SK-N-SH (cell line): ENCODE measurements around the gene MRM2. TPM values are rescaled to one million over a fixed set of nuclear protein-coding genes. Genes with fewer than 3 reads are reported as not detected.

Source experiments
- CTCF ChIA-PET: fragments of 300-600, 350-600 bp; formaldehyde crosslinking; extraction: SDS; loops from one replicate; lab custom pipeline; 2021; lab: Yijun Ruan, JAX
- POLR2A ChIA-PET: fragments of 350-600 bp; sonication (Branson Sonifier 250); formaldehyde crosslinking; extraction: SDS; loops from one replicate; lab custom pipeline; 2020; ENCODE audit warnings: antibody characterized with exemption, inconsistent platforms; lab: Yijun Ruan, JAX
- DNase-seq: peaks from one replicate; pipeline ENCODE4 v3.0.0; 2012
- H2AFZ ChIP-seq: fragments of 200-600 bp; sonication (generic); 2 replicates; pipeline ENCODE4 v1.8.1; 2016; ENCODE audit warnings: antibody characterized with exemption, mild to moderate bottlenecking, low read depth
- H3F3A ChIP-seq: fragments of 200-600 bp; sonication (generic); replicated peaks from 2 replicates; pipeline ENCODE3; 2016; ENCODE audit warnings: antibody characterized with exemption, mild to moderate bottlenecking; ENCODE audit not compliant: insufficient read depth
- H3K27ac ChIP-seq, 2 experiments: fragments of 200-500 bp in 1 of 2; fragments of 200-600 bp in 1 of 2; sonication (Bioruptor generic) in 1 of 2; sonication (generic), shearing (Covaris generic) in 1 of 2; 2 replicates each; pipeline versions ENCODE4 v1.5.1 to v1.6.1; 2014 to 2016; ENCODE audit warnings: low read depth in 2 of 2, inconsistent platforms in 1 of 2, low read length in 1 of 2, mild to moderate bottlenecking in 1 of 2, mixed read lengths in 1 of 2
- H3K27me3 ChIP-seq: fragments of 200-600 bp; sonication (generic), shearing (Covaris generic); 2 replicates; pipeline ENCODE4 v1.6.1; 2016; ENCODE audit warnings: mixed run types; ENCODE audit not compliant: insufficient read depth
- H3K36me3 ChIP-seq, 2 experiments: fragments of 200-500 bp in 1 of 2; fragments of 200-600 bp in 1 of 2; sonication (Bioruptor generic) in 1 of 2; sonication (generic) in 1 of 2; replicated peaks in 1 of 2; 2 replicates each; pipeline versions ENCODE3 to v1.5.1; 2014 to 2016; ENCODE audit warnings: low read length in 1 of 2, mild to moderate bottlenecking in 1 of 2; ENCODE audit not compliant: insufficient read depth in 2 of 2, control insufficient read depth in 1 of 2
- H3K4me1 ChIP-seq, 2 experiments: fragments of 200-500 bp in 1 of 2; fragments of 200-600 bp in 1 of 2; sonication (Bioruptor generic) in 1 of 2; sonication (generic), shearing (Covaris generic) in 1 of 2; 2 replicates each; pipeline versions ENCODE4 v1.5.1 to v1.6.1; 2014 to 2016; ENCODE audit warnings: low read depth in 1 of 2, low read length in 1 of 2, mixed run types in 1 of 2; ENCODE audit not compliant: insufficient read depth in 2 of 2, control insufficient read depth in 1 of 2
- H3K4me2 ChIP-seq: fragments of 200-600 bp; sonication (generic), shearing (Covaris generic); 2 replicates; pipeline ENCODE4 v1.6.1; 2017; ENCODE audit warnings: mixed run types
- H3K4me3 ChIP-seq, 2 experiments: fragments of 200-500 bp in 1 of 2; fragments of 200-600 bp in 1 of 2; sonication (Bioruptor generic) in 1 of 2; sonication (generic), shearing (Covaris generic) in 1 of 2; 2 replicates each; pipeline versions ENCODE4 v1.5.1 to v1.8.1; 2014 to 2016; ENCODE audit warnings: low read depth in 2 of 2, inconsistent platforms in 1 of 2, low read length in 1 of 2, mild to moderate bottlenecking in 1 of 2, mixed read lengths in 1 of 2, moderate library complexity in 1 of 2
- H3K79me2 ChIP-seq: fragments of 200-600 bp; sonication (generic); 2 replicates; pipeline ENCODE4 v1.8.1; 2017; ENCODE audit warnings: mild to moderate bottlenecking; ENCODE audit not compliant: insufficient read depth
- H3K9ac ChIP-seq: fragments of 200-600 bp; sonication (generic); 2 replicates; pipeline ENCODE4 v1.6.1; 2017; ENCODE audit warnings: mixed run types
- H3K9me2 ChIP-seq: fragments of 200-600 bp; sonication (generic); 2 replicates; pipeline ENCODE4 v1.6.1; 2017; ENCODE audit warnings: mixed run types
- H3K9me3 ChIP-seq: fragments of 200-600 bp; sonication (generic); 2 replicates; pipeline ENCODE4 v1.6.1; 2017; ENCODE audit warnings: mixed run types, mild to moderate bottlenecking, moderate library complexity
- H4K20me1 ChIP-seq: fragments of 200-600 bp; sonication (generic); 2 replicates; pipeline ENCODE4 v1.6.1; 2017; ENCODE audit warnings: mild to moderate bottlenecking, mixed run types; ENCODE audit not compliant: insufficient read depth
- CHD2 ChIP-seq: fragments of 150-350 bp; IDR thresholded peaks from 2 replicates; pipeline ENCODE4 v1.6.1; 2018; ENCODE audit warnings: low read length; ENCODE audit not compliant: partially characterized antibody
- EP300 ChIP-seq, 2 experiments: IDR thresholded peaks; 2 replicates each; pipeline versions ENCODE4 v1.4.0 to v1.6.1; 2012; ENCODE audit warnings: borderline replicate concordance in 1 of 2, low read depth in 1 of 2, low read length in 1 of 2
- GATA2 ChIP-seq: sonication (generic); formaldehyde crosslinking; IDR thresholded peaks from 2 replicates; pipeline ENCODE4 v1.5.0; 2020; ENCODE audit warnings: mild to moderate bottlenecking, missing genetic modification reagents
- RAD21 ChIP-seq: IDR thresholded peaks from 2 replicates; pipeline ENCODE4 v1.6.1; 2012; ENCODE audit warnings: mild to moderate bottlenecking, low read length
- RCOR1 ChIP-seq: fragments of 150-350 bp; IDR thresholded peaks from 2 replicates; pipeline ENCODE4 v1.6.1; 2017; ENCODE audit warnings: antibody characterized with exemption, low read length
- SIN3A ChIP-seq: IDR thresholded peaks from 2 replicates; pipeline ENCODE4 v1.6.1; 2012; ENCODE audit warnings: low read depth, mild to moderate bottlenecking, low read length, moderate library complexity, borderline replicate concordance
- TAF1 ChIP-seq: IDR thresholded peaks from 2 replicates; pipeline ENCODE4 v1.6.1; 2012; ENCODE audit warnings: low read depth, mild to moderate bottlenecking, low read length, moderate library complexity, borderline replicate concordance
- YY1 ChIP-seq: IDR thresholded peaks from 2 replicates; pipeline ENCODE4 v1.4.0; 2012; ENCODE audit warnings: low read depth, mild to moderate bottlenecking
- ZBTB33 ChIP-seq: IDR thresholded peaks from 2 replicates; pipeline ENCODE4 v1.4.0; 2012; ENCODE audit warnings: low read depth, borderline replicate concordance
- whole genome bisulfite sequencing: methylation state at CpG from one replicate; pipeline ENCODE4 v1.1.6; 2017; ENCODE audit warnings: low lambda C conversion rate; 5-methylcytosine and 5-hydroxymethylcytosine counted together
- polyA plus RNA-seq, 3 experiments: library from polyadenylated mRNA; depleted of rRNA; stranded (reverse); fragments of >200 nt; gene quantifications; 2 replicates each; pipeline ENCODE4 v1.2.3, GENCODE V29; 2012
- TF ChIP-seq, protein P1 (sequence below): fragments of 150-350 bp; IDR thresholded peaks from 2 replicates; pipeline ENCODE4 v1.6.1; 2016; ENCODE audit warnings: mild to moderate bottlenecking, low read depth, low read length
- TF ChIP-seq, protein P2 (sequence below): fragments of 150-350 bp; IDR thresholded peaks from 2 replicates; pipeline ENCODE4 v1.6.1; 2017; ENCODE audit warnings: antibody characterized with exemption, low read length, low read depth, borderline replicate concordance
- TF ChIP-seq, protein P3 (sequence below): IDR thresholded peaks from 2 replicates; pipeline ENCODE4; 2012

Gene MRM2
- polyA plus RNA-seq, 1 of the 3 experiments (the other 2 are of a cell fraction) = 30.7 TPM

- TF ChIP-seq RAD21 (0 out of 2 replicates have a peak, but pooled peaks have one; percentile 18), RCOR1 (peak; percentile 22; the same call in 1 of the 2 replicates), TAF1 (no peak), CHD2 (peak; percentile 27)
- TF ChIP-seq, protein P1, sequence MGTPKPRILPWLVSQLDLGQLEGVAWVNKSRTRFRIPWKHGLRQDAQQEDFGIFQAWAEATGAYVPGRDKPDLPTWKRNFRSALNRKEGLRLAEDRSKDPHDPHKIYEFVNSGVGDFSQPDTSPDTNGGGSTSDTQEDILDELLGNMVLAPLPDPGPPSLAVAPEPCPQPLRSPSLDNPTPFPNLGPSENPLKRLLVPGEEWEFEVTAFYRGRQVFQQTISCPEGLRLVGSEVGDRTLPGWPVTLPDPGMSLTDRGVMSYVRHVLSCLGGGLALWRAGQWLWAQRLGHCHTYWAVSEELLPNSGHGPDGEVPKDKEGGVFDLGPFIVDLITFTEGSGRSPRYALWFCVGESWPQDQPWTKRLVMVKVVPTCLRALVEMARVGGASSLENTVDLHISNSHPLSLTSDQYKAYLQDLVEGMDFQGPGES = no peak
- TF ChIP-seq, all 33 proteins: peak for 3
- DNase-seq = peak; percentile 67
- Histone ChIP-seq H3K4me1 (peaks cover 0 to 37% of the 10 kb centered on the region in 2 experiments; a peak in 1 of 4 replicates), H3K4me3 (no peak overlapping the region), H4K20me1 (peaks cover 3% of the 10 kb centered on the region; the same call in 1 of the 2 replicates), H3K9ac (no peak overlapping the region), H3K4me2 (no peak overlapping the region), H3K36me3 (peaks cover 39 to 45% of the 10 kb centered on the region in 2 experiments), H2AFZ (no peak overlapping the region), H3K9me3 (no peaks in the 10 kb centered on the region), H3K27ac (peak overlapping the region in 1 of 2 experiments; percentile 81; a peak in 2 of 4 replicates), H3K79me2 (peaks cover 73% of the 10 kb centered on the region), H3K27me3 (no peaks in the 10 kb centered on the region), H3K9me2 (no peaks in the 10 kb centered on the region), H3F3A (peaks cover 11% of the 10 kb centered on the region)
- ChIA-PET POLR2A (interaction anchor here (1.2 kb wide), 1 partner anchor 12 kb away, joined by 4 read pairs; no protein-coding TSS in a partner anchor), CTCF (interaction anchor here (0.6 to 1.0 kb wide), 2 partner anchors 20 to 673 kb away, joined by 3 read pairs; partner anchors contain the start of gene TMEM184A)
- 82% methylated on average over 5 of the region's 7 CpGs for WGBS
These were observed 12.5 kb downstream of the MRM2 start for GRCh38 chr7:2229467-2229866.

DNA sequence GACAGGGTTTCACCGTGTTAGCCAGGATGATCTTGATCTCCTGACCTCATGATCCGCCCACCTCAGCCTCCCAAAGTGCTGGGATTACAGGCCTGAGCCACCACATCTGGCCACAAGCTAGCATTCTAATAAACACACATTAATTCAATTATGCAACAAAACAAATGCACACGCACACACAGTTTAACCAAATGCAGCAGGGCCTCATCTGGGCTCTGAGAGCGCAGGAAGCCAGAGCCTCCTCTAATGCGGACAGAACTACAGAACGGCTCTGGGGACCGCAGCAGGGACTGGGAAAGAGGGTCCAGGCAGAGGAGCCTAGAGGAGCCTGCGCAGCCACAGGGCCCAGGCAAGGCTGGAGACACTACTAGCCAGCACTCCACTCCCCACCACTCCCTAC lies 13.1 kb downstream of the MRM2 start:
- H3K9me2 ChIP-seq = no peaks in the 10 kb centered on the region
- no peaks in the 10 kb centered on the region for H3K9me3 ChIP-seq
- peaks cover 3% of the 10 kb centered on the region; the same call in 1 of the 2 replicates for H4K20me1 ChIP-seq
- no peak overlapping the region for H3K4me2 ChIP-seq
- H3K4me1 ChIP-seq = peaks cover 0 to 37% of the 10 kb centered on the region in 2 experiments; a peak in 1 of 4 replicates
- no peak overlapping the region for H3K4me3 ChIP-seq
- H3F3A ChIP-seq = peaks cover 6% of the 10 kb centered on the region
- H3K27ac ChIP-seq = peak overlapping the region in 1 of 2 experiments; percentile 81; a peak in 2 of 4 replicates
- TF ChIP-seq YY1 (no peak), EP300 (IDR thresholded peaks at IDR 0.05; ENCODE audit: borderline replicate concordance in 1 of 2, low read depth in 1 of 2, low read length in 1 of 2) (peak in 1 of 2 experiments; percentile 18; a peak in 1 of 4 replicates), GATA2 (CRISPR knock-in tag) (0 out of 2 replicates have a peak, but pooled peaks have one; percentile 21)
- TF ChIP-seq, all 33 proteins: peak for 2
- peaks cover 39 to 41% of the 10 kb centered on the region in 2 experiments for H3K36me3 ChIP-seq
- no peaks in the 10 kb centered on the region for H3K27me3 ChIP-seq
- ChIA-PET CTCF (interaction anchor here (0.6 to 2.2 kb wide), 2 partner anchors 129 to 650 kb away, joined by 3 to 5 read pairs; no protein-coding TSS in a partner anchor), POLR2A (interaction anchor here (1.2 to 1.4 kb wide), 2 partner anchors 12 to 13 kb away, joined by 3 to 4 read pairs; partner anchors contain the start of genes MRM2 and NUDT1)
- no peak overlapping the region for H3K9ac ChIP-seq
- H2AFZ ChIP-seq = no peak overlapping the region
- peaks cover 73% of the 10 kb centered on the region for H3K79me2 ChIP-seq
- 84% methylated on average over 8 of the region's 8 CpGs for WGBS
- DNase-seq = peak; percentile 76

GRCh38 chr7:2227699-2228098 lies 14.3 kb downstream of the MRM2 start:
- peaks cover 0 to 34% of the 10 kb centered on the region in 2 experiments; a peak in 1 of 4 replicates for H3K4me1 ChIP-seq
- H3K4me3 ChIP-seq = no peak overlapping the region
- CTCF ChIA-PET = interaction anchor here (2.2 kb wide), 1 partner anchor 649 kb away, joined by 5 read pairs; no protein-coding TSS in a partner anchor
- WGBS = 90% methylated on average over 15 of the region's 15 CpGs
- no peak overlapping the region for H3K9ac ChIP-seq
- peaks cover 3% of the 10 kb centered on the region; the same call in 1 of the 2 replicates for H4K20me1 ChIP-seq
- no peak overlapping the region for H3K4me2 ChIP-seq
- no peaks in the 10 kb centered on the region for H3K27me3 ChIP-seq
- no peak overlapping the region for H2AFZ ChIP-seq
- POLR2A ChIA-PET = interaction anchor here (1.4 kb wide), 1 partner anchor 14 kb away, joined by 3 read pairs; the partner anchor contains the start of genes MRM2 and NUDT1
- DNase-seq = no peak
- H3K27ac ChIP-seq = no peak overlapping the region; a peak in 1 of 4 replicates
- peaks cover 72% of the 10 kb centered on the region for H3K79me2 ChIP-seq
- no peaks in the 10 kb centered on the region for H3K9me2 ChIP-seq
- no peaks in the 10 kb centered on the region for H3K9me3 ChIP-seq
- H3F3A ChIP-seq = no peaks in the 10 kb centered on the region
- H3K36me3 ChIP-seq = peaks cover 41 to 49% of the 10 kb centered on the region in 2 experiments
- TF ChIP-seq GATA2 (CRISPR knock-in tag) (no peak), CHD2 (no peak), SIN3A (no peak), ZBTB33 (no peak)
- TF ChIP-seq, protein P2, sequence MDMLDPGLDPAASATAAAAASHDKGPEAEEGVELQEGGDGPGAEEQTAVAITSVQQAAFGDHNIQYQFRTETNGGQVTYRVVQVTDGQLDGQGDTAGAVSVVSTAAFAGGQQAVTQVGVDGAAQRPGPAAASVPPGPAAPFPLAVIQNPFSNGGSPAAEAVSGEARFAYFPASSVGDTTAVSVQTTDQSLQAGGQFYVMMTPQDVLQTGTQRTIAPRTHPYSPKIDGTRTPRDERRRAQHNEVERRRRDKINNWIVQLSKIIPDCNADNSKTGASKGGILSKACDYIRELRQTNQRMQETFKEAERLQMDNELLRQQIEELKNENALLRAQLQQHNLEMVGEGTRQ = no peak
- TF ChIP-seq, protein P3, sequence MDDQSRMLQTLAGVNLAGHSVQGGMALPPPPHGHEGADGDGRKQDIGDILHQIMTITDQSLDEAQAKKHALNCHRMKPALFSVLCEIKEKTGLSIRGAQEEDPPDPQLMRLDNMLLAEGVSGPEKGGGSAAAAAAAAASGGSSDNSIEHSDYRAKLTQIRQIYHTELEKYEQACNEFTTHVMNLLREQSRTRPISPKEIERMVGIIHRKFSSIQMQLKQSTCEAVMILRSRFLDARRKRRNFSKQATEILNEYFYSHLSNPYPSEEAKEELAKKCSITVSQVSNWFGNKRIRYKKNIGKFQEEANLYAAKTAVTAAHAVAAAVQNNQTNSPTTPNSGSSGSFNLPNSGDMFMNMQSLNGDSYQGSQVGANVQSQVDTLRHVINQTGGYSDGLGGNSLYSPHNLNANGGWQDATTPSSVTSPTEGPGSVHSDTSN = no peak
